ENCODE results near the gene LRRC57.

LRRC57 gene

GRCh38 chr15:42548249-42549031 lies at the start of gene LRRC57, which contains the start of gene HAUS2:
LRRC57 (minus strand) TSS chr15:42548793; CDS start chr15:42548434, 359 bp downstream.
HAUS2 (plus strand) TSS chr15:42548838; CDS start chr15:42548873, 35 bp downstream.
- Histone ChIP-seq H3K36me3 (peaks cover 41% of the 10 kb centered on the region), H3K4me1 (peaks cover 44% of the 10 kb centered on the region), H3K9me3 (no peaks in the 10 kb centered on the region)

DNA sequence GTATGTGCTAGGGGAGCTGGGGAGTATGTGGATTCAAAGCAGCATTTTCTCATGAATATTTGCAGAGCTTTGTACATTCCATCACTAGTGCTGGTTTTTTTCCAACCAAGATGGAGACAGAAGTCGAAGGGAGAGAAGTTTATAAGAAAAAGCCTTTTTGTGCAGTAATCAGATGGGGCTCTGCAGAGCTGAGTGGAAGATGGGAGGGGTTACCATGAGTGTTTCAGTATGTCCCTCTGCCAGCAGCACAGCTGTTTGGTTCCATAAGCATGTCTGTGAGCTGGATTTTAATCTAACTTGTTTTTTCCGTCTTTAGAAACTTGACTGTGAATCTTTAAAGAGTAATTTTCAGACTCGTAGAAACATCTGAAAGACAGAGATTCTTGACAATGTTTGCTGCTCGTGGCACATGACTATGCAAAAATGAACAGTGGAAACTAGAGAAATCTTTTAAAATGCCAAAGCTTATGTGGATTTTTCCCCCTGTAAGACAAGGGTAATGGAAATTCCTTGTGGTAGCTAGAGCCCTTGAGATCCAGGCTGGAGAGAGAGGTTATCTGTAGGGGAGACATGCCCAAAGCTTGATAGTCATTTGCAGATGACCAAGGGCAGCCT lies 47.1 kb upstream of the LRRC57 start:
- no peak overlapping the region for H3K9ac ChIP-seq
- no peaks in the 10 kb centered on the region for H3K27me3 ChIP-seq
- no peaks in the 10 kb centered on the region for H3K4me1 ChIP-seq
- H3K4me3 ChIP-seq = no peak overlapping the region
- H4K20me1 ChIP-seq = no peaks in the 10 kb centered on the region
- TF ChIP-seq Cebpa-rat (IDR thresholded peaks at IDR 0.05) = no peak
- no peak overlapping the region for H3K27ac ChIP-seq
- peaks cover 11% of the 10 kb centered on the region; the same call in 1 of the 2 replicates for H3K9me3 ChIP-seq
- H3K36me3 ChIP-seq = peaks cover 65% of the 10 kb centered on the region
- H3K4me2 ChIP-seq = no peak overlapping the region

More at GRCh38 chr15:42548249-42549031, at the start of gene LRRC57, which contains the start of gene HAUS2:
- Histone ChIP-seq H3K4me2 (peak within 1 kb of the TSS; percentile 87), H4K20me1 (peaks cover 21% of the 10 kb centered on the region), H3K9ac (peak within 1 kb of the TSS; percentile 88), H3K4me3 (peak within 1 kb of the TSS; percentile 88), H3K27ac (peak within 1 kb of the TSS; percentile 82), H3K27me3 (no peaks in the 10 kb centered on the region)
- no peak for TF ChIP-seq Cebpa-rat (IDR thresholded peaks at IDR 0.05)

- no peaks in the 10 kb centered on the region for H4K20me1 ChIP-seq
- no peak for TF ChIP-seq Cebpa-rat (IDR thresholded peaks at IDR 0.05)
- H3K4me3 ChIP-seq = no peak overlapping the region
Measured at GRCh38 chr15:42594095-42594494, 45.5 kb upstream of the LRRC57 start.

GRCh38 chr15:42593143-42593542 lies 44.5 kb upstream of the LRRC57 start:
- no peak for TF ChIP-seq Cebpa-rat (IDR thresholded peaks at IDR 0.05)
- peaks cover 10% of the 10 kb centered on the region for H3K4me1 ChIP-seq
- H3K9me3 ChIP-seq = no peaks in the 10 kb centered on the region
- peaks cover 62% of the 10 kb centered on the region for H3K36me3 ChIP-seq
- no peak overlapping the region for H3K27ac ChIP-seq
- no peaks in the 10 kb centered on the region for H4K20me1 ChIP-seq
- no peak overlapping the region for H3K4me3 ChIP-seq
- H3K4me2 ChIP-seq = no peak overlapping the region
- H3K9ac ChIP-seq = no peak overlapping the region
- H3K27me3 ChIP-seq = no peaks in the 10 kb centered on the region

More at GRCh38 chr15:42594095-42594494, 45.5 kb upstream of the LRRC57 start:
- H3K27ac ChIP-seq = no peak overlapping the region
- H3K9me3 ChIP-seq = no peaks in the 10 kb centered on the region
- H3K4me2 ChIP-seq = no peak overlapping the region
- H3K9ac ChIP-seq = no peak overlapping the region
- H3K4me1 ChIP-seq = 0 out of 2 replicates have a peak, but pooled peaks cover under 1% of the 10 kb centered on the region
- H3K36me3 ChIP-seq = peaks cover 66% of the 10 kb centered on the region
- no peaks in the 10 kb centered on the region for H3K27me3 ChIP-seq

GRCh38 chr15:42592716-42593115 lies 44.1 kb upstream of the LRRC57 start:
- no peak overlapping the region for H3K4me2 ChIP-seq

DNA sequence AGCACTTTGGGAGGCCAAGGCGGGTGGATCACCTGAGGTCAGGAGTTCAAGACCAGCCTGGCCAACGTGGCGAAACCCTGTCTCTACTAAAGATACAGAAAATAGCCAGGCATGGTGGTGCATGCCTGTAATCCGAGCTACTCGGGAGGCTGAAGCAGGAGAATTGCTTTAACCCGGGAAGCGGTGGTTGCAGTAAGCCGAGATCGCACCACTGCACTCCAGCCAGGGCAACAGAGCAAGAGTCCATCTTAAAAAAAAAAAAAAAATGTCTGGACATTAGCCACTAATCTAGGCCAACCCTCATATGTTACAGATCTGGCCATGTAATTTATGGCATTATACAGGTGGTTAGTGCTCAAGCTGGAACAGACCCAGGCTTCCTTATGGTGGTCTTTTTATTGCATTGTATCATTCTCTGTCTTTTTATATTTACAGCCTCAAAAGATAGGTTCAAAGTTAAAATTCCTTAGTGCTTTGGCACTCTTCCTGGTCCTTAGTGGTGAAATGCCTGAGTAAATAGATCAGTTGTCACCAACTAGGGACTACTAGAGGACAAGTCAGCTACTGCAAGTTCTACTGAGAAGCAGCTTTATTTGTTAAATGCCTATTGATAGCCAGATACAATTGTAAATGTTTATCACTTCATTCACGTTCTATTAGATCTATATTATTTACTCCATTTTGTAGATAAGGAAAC lies 42.8 kb upstream of the LRRC57 start:
- no peaks in the 10 kb centered on the region for H4K20me1 ChIP-seq
- H3K27me3 ChIP-seq = no peaks in the 10 kb centered on the region
- H3K4me2 ChIP-seq = no peak overlapping the region
- H3K4me3 ChIP-seq = no peak overlapping the region
- no peak overlapping the region for H3K27ac ChIP-seq
- H3K4me1 ChIP-seq = peaks cover 15% of the 10 kb centered on the region
- no peak overlapping the region for H3K9ac ChIP-seq
- no peak for TF ChIP-seq Cebpa-rat (IDR thresholded peaks at IDR 0.05)
- H3K36me3 ChIP-seq = peaks cover 65% of the 10 kb centered on the region
- no peaks in the 10 kb centered on the region for H3K9me3 ChIP-seq

More at GRCh38 chr15:42592716-42593115, 44.1 kb upstream of the LRRC57 start:
- no peaks in the 10 kb centered on the region for H3K9me3 ChIP-seq
- H3K4me1 ChIP-seq = peaks cover 15% of the 10 kb centered on the region
- TF ChIP-seq Cebpa-rat (IDR thresholded peaks at IDR 0.05) = no peak
- H3K27ac ChIP-seq = no peak overlapping the region
- no peaks in the 10 kb centered on the region for H3K27me3 ChIP-seq
- H3K36me3 ChIP-seq = peaks cover 62% of the 10 kb centered on the region
- H3K4me3 ChIP-seq = no peak overlapping the region
- no peak overlapping the region for H3K9ac ChIP-seq
- H4K20me1 ChIP-seq = no peaks in the 10 kb centered on the region

DNA sequence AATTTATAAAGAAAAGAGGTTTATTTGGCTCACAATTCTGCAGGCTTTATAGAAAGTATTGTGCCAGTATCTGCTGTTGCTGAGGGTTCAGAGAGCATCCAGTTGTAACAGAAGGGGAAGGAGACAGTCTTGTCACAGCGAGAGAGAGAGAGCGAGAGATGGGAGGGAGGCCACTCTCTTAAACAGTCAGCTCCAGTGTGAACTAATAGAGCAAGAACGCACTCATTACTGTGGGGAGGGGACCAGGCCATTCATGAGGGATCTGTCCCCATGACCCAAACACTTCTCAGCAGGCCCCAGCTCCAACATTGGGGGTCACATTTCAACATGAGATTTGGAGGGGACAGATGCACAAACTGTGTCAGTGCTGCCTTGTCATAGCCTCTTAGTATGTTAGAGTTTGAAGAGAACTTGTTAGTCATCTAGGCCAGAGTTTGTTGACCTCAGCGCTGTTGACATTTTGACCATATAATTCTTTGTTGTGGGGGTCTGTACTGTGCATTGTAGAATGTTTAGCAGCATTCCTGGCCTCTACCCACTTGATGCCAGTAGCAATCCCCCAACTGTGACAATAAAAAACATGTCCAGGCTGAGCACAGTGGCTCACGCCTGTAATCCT lies 42.1 kb upstream of the LRRC57 start:
- Histone ChIP-seq H4K20me1 (no peaks in the 10 kb centered on the region), H3K27me3 (no peaks in the 10 kb centered on the region), H3K27ac (no peak overlapping the region), H3K4me1 (peaks cover 15% of the 10 kb centered on the region), H3K4me3 (no peak overlapping the region), H3K4me2 (no peak overlapping the region), H3K9ac (no peak overlapping the region), H3K36me3 (peaks cover 66% of the 10 kb centered on the region), H3K9me3 (no peaks in the 10 kb centered on the region)
- no peak for TF ChIP-seq Cebpa-rat (IDR thresholded peaks at IDR 0.05)

- Histone ChIP-seq H3K27me3 (no peaks in the 10 kb centered on the region), H3K4me2 (peak overlapping the region; percentile 71)
Measured at GRCh38 chr15:42584031-42584765, 35.6 kb upstream of the LRRC57 start.

More at GRCh38 chr15:42584031-42584765, 35.6 kb upstream of the LRRC57 start:
- H3K27ac ChIP-seq = no peak overlapping the region
- H3K9ac ChIP-seq = peak overlapping the region; percentile 35; the same call in 1 of the 2 replicates
- H3K4me1 ChIP-seq = peaks cover 65% of the 10 kb centered on the region
- no peak for TF ChIP-seq Cebpa-rat (IDR thresholded peaks at IDR 0.05)
- H3K4me3 ChIP-seq = no peak overlapping the region
- peaks cover 19% of the 10 kb centered on the region for H3K36me3 ChIP-seq
- H4K20me1 ChIP-seq = 0 out of 2 replicates have a peak, but pooled peaks cover 8% of the 10 kb centered on the region
- no peaks in the 10 kb centered on the region for H3K9me3 ChIP-seq
